Activated T-helper 9 cell treated with anti-CD3 and anti-CD28 coated beads, Interleukin-2, amount 50 U/mL, for 16 hours (primary cell): ENCODE measurements around the gene PROSER2.
"Not testable (repeated sequence)": the region's sequence is repeated elsewhere in the genome, so short reads cannot be mapped to it uniquely, and the experiment has no call there.

Source experiments
- DNase-seq: peaks from one replicate; pipeline ENCODE4 v3.0.0-alpha.2; 2020; ENCODE audit warnings: low read depth

The PROSER2 gene

GRCh38 chr10:11837372-11838161, 14.4 kb downstream of the PROSER2 start:
- no peak for DNase-seq

- DNase-seq: no peak
Measured at GRCh38 chr10:11838298-11838852, 15.2 kb downstream of the PROSER2 start.

GRCh38 chr10:11841375-11841774, 18.2 kb downstream of the PROSER2 start:
- DNase-seq: no peak

DNA sequence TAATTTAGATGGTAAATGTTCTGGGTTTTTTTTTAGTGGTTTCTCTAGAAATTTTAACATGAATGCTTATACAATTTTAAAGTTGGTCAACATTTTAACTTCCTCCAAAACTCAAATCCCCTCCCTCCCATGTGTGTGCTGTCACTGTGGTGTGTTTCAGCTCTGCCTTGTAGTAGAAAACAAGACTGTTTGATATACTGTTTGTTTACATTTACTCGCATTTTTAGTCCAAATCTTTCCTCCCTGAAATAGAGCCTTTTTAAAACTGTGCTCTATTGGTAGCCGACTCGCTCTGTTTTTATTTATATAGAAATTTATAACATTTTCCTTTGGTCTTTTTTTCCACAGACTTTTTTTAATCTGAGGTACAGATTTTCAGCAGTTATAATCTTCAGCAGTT, 19.3 kb downstream of the PROSER2 start:
- no peak for DNase-seq

- no peak for DNase-seq
Measured at GRCh38 chr10:11845113-11845512, 22.0 kb downstream of the PROSER2 start.

DNA sequence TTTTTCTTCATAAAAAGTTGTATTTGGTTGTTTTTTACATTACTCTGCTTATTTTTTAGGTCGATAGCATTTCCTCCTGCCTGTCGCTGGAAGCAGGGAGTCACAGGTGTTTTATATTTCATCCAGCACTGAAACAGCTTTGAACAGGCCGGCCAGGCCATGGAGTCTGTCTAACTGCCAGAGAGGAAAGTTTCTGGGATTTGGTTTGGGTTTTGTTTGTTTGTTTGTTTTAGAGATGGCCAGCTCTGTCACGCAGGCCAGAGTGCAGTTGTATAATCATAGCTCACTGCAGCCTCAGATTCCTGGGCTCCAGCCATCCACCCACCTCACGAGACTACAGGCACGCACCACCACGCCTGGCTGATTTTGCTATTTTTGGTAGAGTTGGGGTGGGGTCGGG, 23.4 kb downstream of the PROSER2 start:
- DNase-seq: no peak

- DNase-seq: no peak
Measured at GRCh38 chr10:11849277-11849676, 26.1 kb downstream of the PROSER2 start.

DNA sequence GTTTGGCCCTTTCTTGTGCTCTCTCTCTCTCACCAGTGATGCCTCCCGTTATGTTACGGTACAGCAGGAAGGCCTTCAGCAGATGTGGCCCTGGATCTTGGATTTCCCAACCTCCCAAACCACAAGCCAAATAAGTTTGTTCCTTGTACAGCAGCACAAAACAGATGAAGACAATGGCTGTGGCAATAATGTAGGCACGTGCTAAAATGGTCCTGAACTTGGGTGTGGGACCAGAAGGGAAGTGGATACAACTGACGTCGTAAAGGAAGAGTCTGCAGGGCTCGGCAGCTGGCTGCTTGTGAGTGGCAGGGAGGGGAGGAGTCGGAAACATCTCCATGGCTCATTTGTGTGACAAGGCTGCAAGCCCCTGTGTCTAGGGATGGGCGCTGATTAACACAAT, 26.8 kb downstream of the PROSER2 start:
- DNase-seq: no peak

- DNase-seq: no peak
Measured at GRCh38 chr10:11851910-11852309, 28.8 kb downstream of the PROSER2 start.

DNA sequence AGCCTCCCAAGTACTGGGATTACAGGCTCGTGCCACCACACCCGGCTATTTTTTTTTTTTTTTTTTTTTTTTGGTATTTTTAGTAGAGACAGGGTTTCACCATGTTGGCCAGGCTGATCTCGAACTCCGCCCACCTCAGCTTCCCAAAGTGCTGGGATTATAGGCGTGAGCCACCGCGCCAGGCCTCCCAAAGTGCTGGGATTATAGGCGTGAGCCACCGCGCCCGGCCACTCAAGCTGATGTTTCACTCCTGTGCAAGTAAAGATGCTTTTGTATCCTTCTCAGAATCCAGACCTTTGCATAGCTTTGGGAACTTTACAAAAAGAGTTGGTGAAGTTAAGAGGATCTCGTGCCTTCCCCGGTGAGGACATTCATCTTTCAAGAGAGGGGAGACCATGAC, 29.5 kb downstream of the PROSER2 start:
- DNase-seq: not testable (repeated sequence)

DNA sequence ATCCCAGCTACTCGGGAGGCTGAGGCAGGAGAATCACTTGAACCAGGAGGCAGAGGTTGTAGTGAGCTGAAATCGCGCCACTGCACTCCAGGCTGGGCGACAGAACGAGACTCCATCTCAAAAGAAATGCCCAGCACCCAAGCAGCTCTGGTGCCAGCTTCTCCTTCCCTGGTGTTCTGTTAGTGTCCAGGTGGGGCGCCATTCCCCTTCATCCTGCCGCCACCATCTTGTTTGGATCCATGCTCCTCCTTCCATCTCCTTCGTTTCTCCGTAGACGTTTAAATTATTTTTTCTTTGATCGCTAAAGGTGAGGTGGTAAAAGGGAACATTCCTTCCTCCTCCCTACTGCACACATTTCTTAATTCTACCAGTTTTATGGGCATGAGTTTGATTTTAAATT, 30.3 kb downstream of the PROSER2 start:
- no peak for DNase-seq

- DNase-seq: no peak
Measured at GRCh38 chr10:11854301-11854700, 31.1 kb downstream of the PROSER2 start.

- DNase-seq: no peak
Measured at GRCh38 chr10:11856089-11856488, 32.9 kb downstream of the PROSER2 start.

- DNase-seq: no peak
Measured at GRCh38 chr10:11856678-11857077, 33.5 kb downstream of the PROSER2 start.

DNA sequence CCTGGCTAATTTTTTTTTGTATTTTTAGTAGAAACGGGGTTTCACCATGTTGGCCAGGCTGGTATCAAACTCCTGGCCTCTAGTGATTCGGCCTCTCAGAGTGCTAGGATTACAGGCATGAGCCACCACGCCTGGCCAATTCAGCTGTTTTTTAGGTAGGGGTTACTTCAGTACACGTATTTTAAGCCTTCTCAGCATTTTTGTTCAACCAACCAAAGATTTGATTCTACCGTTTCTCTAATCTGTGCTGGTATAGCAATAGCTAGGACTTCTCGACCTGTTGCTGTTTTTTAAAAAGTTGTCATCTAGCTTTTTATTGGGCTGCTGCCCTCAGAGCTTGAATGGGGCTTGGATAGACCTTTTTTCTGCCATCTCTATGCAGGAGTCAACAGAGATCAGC, 34.9 kb downstream of the PROSER2 start:
- DNase-seq: no peak

DNA sequence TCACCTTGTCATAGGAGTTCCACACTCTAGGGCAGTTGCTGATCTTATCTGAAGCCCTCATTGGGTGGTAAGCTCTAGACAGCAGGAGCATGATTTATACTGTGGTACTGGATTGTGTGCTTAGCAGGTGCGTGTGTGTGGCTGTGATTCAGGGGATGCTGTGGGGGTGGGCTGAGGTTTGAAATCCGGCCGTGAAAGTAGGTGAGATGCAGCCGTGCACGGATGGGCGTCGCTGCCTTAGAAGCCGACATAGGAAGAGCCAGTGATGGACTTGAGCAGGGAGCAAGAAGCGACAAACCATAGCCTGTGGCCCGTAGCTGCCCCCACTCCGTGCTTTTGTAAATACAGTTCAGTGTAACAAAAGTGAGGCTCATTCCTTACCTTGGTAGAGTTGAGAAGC, 38.2 kb downstream of the PROSER2 start:
- no peak for DNase-seq

- no peak for DNase-seq
Measured at GRCh38 chr10:11861811-11862428, 38.8 kb downstream of the PROSER2 start.

DNA sequence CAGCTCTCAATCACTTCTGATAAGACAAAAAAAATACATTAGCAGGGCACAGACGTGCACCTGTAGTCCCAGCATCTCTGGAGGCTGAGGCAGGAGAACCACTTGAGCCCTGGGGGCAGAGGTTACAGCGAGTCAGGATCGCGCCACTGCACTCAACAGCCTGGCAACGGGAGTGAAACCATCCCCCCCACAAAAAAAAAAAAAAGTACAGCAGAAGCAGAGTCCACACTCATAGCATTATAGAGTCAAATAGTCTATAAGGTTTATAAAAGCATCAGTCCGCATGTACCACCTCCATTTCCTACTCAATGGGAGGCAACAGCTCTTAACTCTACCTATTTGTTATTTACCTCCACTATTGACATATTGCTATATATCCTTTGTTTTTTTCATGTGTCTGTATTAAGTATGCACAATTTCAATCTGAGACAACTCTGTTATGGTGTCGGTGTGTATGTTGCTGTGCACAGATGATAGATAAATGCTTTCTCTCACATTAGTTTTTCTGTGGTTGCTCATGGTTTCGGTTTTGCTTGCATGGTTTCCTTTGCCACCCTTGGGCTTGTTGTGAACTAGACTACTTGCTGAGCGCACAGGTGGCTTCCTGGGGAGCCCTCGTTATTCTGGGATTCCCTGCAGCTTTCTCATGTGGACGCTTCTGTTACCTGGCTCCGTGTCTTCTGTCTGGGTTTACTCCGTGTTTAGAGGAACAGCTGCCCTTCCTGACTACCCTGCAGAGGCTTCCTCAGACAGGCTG, 40.4 kb downstream of the PROSER2 start:
- DNase-seq: no peak

DNA sequence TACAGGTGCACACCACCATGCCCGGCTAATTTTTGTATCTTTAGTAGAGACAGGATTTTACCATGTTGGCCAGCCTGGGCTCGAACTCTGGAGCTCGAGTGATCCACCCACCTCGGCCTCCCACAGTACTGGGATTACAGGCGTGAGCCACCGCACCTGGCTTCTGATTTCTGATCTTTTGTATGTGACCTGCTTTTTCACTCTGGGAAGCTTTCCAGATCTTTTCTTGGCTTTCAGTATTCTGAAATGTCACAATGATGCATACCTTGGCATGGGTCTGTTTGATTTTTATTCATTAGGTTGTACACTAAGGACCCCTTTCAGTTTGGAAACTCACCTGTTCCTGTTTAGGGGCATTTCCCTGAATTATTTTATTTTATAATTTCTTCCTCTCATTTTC, 41.6 kb downstream of the PROSER2 start:
- DNase-seq: no peak

- DNase-seq: no peak
Measured at GRCh38 chr10:11865561-11865960, 42.4 kb downstream of the PROSER2 start.

DNA sequence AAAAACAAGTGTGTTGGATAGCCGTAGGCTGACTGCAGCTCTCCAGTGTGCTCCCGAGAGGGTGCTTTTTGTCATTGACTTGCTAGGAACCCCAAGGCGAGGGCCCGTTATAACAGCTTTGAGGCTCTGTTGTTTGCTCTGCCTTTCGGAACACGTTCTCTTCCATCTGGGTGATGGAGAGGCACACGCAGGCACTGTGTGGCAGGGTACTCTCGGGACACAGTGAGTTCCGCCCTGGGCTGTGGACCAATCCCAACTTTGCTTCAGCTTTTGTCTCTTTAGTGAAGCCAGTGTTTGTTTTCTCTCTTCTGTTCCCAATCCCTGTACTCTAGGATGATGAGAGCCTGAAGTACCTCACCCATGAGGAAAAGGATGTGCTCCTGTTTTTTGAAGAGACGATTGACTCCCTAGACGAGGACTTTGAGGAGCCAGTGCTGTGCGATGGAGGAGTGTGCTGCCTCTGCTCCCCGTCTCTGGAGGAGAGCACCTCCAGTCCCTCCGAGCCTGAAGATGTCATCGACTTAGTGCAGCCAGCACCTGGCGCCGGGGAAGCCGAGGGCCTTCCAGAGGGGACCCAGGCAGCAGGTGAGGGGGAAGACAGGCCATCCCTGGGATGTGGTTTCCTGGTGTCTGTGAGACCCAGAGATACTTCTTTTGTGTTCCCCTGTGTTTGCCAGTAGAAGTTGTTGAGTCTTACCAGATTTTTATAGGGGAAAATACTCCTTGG, 43.2 kb downstream of the PROSER2 start:
- no peak for DNase-seq

- DNase-seq: no peak
Measured at GRCh38 chr10:11869219-11869618, 46.1 kb downstream of the PROSER2 start.
